GM21786 (cell line): ENCODE data around the gene ZNF185.
A peak's percentile ranks its signal among the peaks of the same experiment; 100 is the strongest.

Experiments used
- ATAC-seq: cut with Tn5 transposase; IDR thresholded peaks from one replicate; pipeline ENCODE4 v1.9.1; 2021; ENCODE audit not compliant: unreplicated experiment

The ZNF185 gene

DNA sequence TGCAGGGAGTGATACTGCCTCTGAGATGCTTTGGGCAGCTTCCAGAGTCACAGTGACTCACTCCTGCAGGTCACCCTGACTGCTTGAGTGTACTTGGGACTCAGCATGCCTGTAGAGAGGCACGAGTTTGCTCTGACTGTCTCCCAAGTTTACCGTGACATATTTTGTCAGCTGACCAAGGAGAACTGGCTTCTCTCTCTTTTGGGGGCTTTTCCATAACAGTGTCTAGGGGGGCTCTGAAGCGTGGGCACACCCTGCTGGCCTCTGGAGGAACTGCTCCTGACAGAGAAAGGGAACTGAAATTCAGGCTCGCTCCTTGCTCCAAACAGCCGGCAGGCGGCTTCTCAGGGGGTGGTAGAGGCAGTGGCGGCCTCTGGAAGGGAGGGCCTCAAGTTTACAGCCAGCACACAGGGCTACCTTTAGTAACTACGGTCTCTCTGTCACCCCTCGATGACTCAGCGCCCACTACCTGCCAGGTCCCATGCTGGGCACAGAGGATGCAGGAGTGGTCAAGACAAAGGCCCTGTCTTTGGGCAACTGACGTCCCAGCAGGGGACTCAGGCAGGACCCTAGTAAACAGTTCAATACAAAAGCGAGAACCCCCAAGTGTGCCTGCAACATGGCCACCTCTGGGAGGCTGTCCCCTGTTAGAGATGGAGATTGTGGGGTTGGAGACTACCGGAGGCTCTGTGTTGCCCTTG is 17.8 kb downstream of the ZNF185 start:
- ATAC-seq = peak; percentile 80

- ATAC-seq = no peak
These were observed 20.1 kb downstream of the ZNF185 start for GRCh38 chrX:152917656-152918579.

GRCh38 chrX:152918707-152919106 is 20.8 kb downstream of the ZNF185 start:
- no peak for ATAC-seq

DNA sequence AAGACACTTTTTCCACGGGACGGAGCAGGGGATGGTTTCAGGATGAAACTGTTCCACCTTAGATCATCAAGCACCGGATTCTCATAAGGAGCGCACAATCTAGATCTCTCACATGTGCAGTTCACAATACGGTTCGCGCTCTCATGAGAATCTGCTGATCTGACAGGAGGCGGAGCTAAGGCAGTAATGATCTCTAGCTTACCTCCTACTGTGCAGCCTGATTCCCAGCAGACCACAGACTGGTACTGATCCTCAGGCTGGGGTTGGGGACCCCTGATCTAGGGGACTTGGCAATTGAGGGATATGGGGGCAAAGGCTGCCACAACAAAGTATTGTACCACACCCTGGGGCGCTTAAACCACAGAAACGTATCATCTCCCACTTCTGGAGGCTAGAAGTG is 25.7 kb downstream of the ZNF185 start:
- no peak for ATAC-seq

DNA sequence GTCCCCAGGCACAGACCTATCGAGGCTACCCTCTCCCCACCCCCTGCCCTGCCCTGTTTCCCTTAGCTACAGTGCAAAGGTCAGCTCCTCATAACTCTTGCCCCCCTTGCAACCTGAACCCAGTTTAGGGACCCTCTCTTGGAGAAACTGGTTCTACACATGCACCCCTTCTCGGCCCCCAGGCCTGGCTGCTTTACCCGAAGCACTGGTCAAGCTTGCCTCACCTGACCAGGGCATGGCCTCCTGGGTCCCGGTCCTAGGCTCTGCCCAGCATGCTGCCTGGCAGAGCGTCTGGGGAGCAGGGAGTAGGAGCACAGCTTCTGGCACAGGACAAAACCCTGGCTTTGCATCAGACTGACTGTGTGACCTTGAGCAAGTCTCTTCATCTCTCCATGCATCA is 28.0 kb downstream of the ZNF185 start:
- no peak for ATAC-seq

- peak; percentile 86 for ATAC-seq
These were observed 28.4 kb downstream of the ZNF185 start for GRCh38 chrX:152926279-152926678.

GRCh38 chrX:152926923-152927322 is 29.1 kb downstream of the ZNF185 start:
- no peak for ATAC-seq

GRCh38 chrX:152927858-152928760 is 30.2 kb downstream of the ZNF185 start:
- ATAC-seq = no peak

- ATAC-seq = no peak
These were observed 31.0 kb downstream of the ZNF185 start for GRCh38 chrX:152928761-152929400.

- no peak for ATAC-seq
These were observed 32.0 kb downstream of the ZNF185 start for GRCh38 chrX:152929898-152930297.

GRCh38 chrX:152930516-152930915 is 32.6 kb downstream of the ZNF185 start:
- ATAC-seq = no peak

DNA sequence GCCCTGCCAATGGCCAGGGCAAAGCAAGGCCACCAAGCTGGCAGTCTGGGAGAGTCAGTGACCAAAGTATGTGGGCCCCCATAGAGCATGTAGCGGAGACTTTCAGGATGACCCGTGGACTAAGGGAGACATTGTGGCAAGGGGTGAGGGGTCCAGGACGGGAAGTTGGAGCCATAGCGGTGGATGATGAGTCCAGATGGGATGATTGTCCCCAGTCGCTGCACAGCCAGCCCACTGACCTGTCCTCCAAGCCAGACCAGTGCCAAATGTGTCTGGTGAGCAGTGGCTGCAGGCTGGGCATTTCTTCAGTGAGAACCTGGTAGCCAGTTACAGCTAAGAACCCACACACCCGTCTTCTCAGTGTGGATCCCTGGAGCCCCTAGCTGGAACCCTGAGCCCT is 34.3 kb downstream of the ZNF185 start:
- no peak for ATAC-seq

GRCh38 chrX:152932598-152933175 is 34.8 kb downstream of the ZNF185 start:
- ATAC-seq = no peak

DNA sequence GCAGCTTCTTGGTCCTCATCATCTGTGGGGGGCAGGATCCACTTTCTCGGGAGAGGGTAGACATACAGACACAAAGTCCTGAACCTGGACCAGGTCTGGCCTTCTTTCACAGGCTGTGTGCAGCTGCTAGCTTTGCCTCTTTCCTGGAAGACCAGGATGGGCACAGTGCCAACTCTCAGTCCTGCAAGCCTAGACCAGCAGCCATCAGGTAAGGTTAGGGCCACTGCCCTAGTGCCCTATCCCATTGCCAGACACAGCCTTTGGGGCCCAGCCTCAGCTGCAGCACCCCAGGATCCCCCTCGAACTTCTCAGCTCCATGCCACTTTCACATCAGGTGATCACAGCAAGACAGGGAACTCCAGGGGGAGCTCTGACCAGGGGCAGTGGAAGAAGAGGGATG is 38.4 kb downstream of the ZNF185 start:
- no peak for ATAC-seq

DNA sequence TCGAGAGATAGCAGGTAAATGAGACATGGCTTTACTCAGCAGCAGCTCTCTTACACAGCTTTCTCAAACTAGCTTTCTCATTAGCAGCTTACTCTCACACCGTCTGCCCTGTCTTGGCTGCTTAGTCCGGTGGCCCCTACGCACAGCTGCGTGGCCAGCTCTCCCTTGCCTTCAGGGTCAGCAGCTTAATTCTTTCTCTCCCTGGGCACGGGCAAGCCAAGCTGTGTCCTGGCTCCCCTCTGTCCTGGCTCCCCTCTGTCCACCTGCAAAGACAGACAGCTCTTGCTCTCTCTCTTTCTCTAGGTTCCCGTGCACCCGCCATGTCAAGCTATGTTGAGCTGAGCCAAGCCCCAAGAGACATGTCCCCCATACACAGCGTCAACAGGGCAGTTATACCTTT is 39.4 kb downstream of the ZNF185 start:
- ATAC-seq = no peak

- peak; percentile 87 for ATAC-seq
These were observed 43.6 kb downstream of the ZNF185 start for GRCh38 chrX:152941328-152942076.

DNA sequence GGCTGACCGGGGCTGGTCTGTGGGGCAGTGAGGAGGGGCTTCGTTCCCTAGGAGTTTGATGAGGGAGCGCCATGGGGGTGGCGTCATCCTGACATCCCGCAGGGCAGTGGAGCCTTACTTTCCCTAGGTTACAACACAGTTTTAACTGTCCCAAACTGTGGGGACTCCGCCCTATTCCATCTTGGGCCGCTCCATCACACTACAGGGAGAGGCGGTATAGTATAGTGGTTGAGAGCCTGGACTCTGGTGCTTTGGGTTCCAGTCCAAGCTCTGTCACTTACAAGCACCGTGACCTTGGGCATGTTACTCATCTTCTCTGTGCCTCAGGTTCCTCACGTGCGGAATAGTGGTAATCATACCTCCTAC is 44.2 kb downstream of the ZNF185 start:
- ATAC-seq = no peak

DNA sequence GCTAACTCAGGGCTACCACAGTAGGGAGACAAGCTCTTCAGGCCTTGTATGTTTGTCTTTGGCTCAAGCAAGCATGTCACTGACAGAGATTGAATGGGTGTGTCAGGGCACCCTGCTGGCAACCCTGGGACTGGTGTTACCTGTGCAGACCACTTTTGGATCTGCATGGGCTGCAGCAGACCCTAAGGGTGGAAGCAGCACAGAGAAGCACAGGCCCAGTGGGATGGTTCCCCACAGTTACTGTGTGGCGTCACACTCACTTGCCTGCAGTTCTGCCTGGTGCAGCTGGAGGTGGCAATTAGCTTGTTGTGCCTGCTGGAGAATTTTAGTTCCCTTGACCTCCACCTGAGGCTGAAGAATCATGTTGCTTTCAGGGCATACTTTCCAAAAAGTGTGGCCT is 46.0 kb downstream of the ZNF185 start:
- no peak for ATAC-seq

GRCh38 chrX:152945021-152945979 is 47.4 kb downstream of the ZNF185 start:
- ATAC-seq = no peak
